HG02840 (cell line): ENCODE results near the gene KCTD14.
A peak's percentile ranks its signal among the peaks of the same experiment; 100 is the strongest.
"Not testable (repeated sequence)": the region's sequence is repeated elsewhere in the genome, so short reads cannot be mapped to it uniquely, and the experiment has no call there.

Source experiments
- ATAC-seq: cut with Tn5 transposase; IDR thresholded peaks from one replicate; pipeline ENCODE4 v1.9.1; 2021; ENCODE audit warnings: mild to moderate bottlenecking, moderate library complexity, moderate number of reproducible peaks; ENCODE audit not compliant: unreplicated experiment, low FRiP score

KCTD14 gene

DNA sequence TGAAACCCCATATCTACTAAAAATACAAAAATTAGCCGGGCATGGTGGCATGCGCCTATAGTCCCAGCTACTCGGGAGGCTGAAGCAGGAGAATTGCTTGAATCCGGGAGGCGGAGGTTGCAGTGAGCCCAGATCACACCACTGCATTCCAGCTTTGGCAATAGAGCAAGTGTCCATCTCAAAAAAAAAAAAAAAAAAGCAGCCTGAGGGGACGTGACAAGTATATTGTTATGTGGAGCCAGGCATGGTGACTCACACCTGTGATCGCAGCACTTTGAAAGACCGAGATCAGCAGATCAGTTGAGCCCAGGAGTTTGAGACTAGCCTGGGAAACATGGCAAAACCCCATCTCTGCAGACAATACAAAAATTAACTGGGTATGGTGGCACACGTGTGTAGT is 5.3 kb upstream of the KCTD14 start:
- not testable (repeated sequence) for ATAC-seq

DNA sequence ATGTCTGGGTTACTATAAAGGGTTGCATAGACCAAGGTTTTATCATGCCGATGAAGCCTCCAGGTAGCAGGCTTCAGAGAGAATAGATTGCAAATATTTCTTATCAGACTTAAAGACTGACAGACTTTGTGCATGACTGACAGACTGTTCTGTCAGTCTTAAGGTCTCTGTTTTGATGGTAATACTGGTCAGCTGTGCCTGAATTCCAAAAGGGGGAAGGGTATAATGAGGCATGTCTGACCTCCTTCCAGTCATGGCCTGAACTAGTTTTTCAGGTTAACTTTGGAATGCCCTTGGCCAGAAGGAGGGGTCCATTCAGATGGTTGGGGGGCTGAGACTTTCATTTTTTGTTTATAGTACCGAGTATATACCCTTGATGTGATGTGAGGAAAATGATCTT is 4.7 kb upstream of the KCTD14 start:
- ATAC-seq = no peak

DNA sequence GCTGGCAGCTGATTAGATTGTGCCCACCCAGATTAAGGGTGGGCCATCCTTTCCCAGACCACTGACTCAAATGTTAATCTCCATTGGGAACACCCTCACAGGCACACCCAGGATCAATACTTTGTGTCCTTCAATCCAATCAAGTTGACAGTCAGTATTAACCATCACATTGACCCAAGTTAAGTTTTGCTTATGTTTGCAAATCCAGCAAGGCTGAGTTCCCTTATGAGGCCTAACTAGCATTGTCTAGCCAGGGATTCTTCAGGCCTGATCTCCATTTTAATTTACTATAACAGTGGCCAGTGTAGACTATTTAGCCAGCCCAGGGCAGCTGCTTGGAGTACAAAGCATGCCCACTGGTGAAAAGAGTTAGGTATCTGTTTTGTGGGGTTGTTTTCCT is 2.3 kb upstream of the KCTD14 start:
- ATAC-seq = no peak

DNA sequence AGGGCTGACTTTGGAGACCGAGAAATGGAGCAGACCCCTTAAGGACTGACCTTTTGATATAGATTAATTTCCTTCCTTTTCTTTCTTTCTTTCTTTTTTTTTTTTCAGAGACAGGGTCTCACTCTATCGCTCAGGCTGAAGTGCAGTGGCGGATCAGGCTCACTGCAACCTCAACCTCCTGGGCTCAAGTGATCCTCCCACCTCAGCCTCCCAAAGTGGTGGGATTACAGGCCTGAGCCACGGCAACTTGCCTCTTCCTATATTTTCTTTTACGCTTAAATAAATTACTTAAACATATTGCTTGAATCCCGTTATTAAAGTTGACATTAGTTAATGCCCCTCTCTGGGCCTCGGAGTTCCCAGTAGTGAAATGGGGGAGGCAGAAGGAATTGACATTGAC is 350 bp upstream of the KCTD14 start:
- no peak for ATAC-seq

DNA sequence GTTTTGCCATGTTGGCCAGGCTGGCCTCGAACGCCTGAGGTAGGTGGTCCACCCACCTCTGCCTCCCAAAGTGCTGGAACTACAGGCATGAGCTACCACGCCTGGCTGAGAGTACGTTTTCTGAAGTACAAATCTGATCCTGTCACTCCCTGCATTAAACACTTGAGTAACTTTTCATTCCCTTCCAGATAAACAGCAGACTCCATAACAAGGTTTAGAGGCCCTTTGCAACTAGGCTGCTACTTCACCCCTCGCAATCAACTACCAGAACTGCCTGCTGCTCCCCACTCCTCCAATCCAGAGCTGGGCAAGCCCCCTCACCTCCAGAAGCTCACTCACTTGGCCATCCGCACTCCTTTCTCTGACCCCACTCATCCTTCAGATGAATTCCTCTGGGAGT is 1.5 kb downstream of the KCTD14 start:
- no peak for ATAC-seq

DNA sequence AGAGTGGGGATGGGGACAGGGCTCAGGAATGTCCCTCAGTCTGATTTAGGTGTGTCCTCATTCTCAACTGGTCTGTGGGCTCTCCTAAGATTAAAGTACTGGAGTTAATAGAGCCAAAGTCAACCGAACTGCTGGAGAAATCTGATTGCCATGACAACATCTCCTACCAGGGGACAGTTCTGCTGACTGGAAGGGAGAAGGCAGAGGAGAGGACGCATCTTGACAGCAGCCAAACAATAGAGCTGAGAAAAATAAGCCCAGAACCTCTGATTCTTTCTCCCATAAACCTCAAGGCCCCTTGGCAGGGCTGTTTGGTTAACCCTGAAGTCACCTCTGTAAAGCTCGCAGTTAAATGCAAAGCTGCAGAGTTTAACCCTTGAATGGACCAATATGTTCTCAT is 2.8 kb downstream of the KCTD14 start:
- no peak for ATAC-seq

DNA sequence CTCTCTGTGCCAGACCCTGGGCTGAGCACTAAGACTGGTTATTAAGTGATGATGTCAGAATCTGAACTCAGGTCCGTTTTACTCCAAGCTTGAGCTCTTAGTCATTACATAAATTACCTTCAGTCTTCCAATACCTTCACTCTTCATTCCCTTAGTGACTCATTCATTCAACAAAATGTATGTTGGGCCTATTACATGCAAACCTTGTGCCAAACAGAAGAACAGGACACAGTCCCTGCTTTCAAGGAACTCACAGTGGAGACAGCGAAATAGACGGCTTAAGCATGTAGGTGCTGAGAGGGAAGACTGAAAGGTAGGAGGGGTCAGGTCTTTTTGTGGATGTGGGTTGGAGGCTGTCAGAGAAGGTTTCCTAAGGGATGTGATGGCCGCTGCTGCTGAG is 3.3 kb downstream of the KCTD14 start:
- ATAC-seq = no peak

DNA sequence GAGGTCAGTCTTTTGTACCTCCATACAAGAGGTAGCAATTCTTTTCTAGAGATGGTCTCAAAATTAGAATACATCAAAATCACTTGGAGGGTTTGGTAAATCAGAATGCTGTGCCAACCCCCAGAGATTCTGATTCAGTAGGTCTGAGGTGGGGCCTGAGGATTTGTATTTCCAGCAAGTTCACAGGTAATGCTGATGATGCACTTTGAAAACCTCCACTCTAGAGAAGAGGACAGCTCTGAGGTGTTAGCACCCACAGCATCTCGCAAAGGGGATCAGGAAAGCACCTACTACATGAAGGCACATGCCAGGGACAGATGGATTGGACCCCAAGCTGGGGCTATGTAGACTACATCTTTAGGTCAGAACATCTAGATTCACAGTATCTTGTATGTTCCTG is 7.2 kb downstream of the KCTD14 start:
- no peak for ATAC-seq

DNA sequence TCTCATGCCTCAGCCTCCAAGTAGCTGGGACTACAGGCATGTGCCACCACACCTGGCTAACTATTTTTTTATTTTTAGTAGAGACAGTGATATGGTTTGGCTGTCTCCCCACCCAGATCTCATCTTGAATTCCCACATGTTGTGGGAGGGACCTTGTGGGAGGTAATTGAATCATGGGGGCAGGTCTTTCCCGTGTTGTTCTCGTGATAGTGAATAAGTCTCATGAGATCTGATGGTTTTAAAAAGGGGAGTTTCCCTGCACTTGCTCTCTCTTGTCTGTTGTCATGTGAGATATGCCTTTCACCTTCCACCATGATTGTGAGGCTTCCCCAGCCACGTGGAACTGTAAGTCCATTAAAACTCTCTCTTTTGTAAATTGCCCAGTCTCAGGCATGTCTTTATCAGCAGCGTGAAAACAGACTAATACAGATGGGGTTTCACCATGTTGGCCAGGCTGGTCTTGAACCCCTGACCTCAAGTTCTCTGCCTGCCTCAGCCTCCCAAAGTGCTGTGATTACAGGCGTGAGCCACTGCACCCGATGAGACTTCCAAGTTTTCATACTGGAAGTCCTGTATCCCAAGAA is 8.0 kb downstream of the KCTD14 start:
- ATAC-seq = not testable (repeated sequence)

DNA sequence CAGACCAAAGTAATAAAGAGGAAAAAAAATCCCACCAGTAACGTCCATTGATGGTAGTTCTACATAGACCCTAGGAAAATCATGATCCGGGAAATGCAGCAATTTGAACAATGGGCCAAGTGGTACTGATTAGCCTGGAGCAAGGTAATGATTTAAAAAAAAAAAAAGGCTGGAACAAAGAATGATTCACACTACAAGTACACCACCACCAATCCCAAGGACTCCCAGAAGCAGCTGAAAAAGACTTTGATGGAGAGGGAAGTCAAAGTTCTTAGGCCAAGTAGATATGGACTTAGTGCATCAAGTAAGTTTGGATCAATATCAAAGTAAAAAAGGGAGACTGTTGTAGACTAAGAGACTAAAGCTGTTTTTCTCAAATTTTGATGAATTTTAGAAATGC is 11.8 kb downstream of the KCTD14 start:
- ATAC-seq = no peak

DNA sequence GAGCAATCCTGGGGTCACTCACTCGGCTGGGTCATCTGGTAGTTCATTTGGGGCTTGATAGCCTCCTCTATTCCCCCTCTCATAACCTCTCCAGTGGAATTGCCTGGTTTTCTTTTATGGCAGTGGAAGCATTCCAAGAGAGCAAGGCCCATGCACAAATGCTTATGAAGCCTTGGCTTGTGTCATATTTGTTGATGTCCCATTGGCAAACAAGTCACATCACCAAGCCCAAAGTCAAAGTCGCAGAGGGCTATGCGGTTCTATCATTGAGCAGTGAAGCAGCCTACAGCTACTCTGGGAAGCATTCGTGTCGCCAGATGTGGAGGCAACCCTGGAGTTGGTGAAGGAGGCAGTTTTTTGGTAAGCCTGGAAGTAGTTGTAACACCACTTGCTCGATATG is 12.3 kb downstream of the KCTD14 start:
- ATAC-seq = no peak

DNA sequence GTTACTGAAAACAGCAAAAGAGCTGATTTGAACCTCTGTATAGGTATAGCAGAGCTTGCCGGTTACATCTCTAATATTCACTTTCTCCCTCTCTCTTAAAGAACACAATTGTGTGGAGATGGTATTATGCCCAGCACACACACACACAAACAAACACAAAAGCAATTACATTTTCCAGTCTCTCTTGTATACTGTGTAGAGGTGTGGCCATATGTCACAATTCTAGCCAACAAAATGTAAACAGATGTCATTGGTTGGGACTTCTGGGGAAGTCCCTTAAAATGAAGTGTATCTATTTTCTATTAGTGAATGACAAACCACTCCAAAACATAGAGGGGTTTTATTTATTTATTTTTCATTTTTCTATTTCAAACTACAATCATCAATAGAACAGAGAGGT is 12.8 kb downstream of the KCTD14 start:
- no peak for ATAC-seq

DNA sequence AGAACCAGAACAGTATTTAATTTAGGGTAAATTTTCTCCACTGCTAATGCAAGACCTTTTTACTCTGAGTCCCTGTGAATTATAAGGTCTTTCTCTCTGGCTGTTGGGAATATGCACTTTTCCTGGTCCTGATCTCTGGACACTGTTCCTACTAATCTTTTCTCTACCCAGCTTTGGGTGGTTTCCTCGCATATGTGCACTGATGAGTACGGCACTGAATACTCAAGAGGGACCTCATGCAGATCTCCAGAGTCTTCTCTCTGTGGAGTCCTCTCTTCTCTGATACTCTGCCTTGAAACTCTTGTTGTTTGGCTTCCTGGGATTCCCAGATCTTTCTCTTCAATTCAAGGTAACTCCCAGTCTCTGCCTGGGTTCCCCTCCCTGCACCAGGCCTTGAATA is 14.0 kb downstream of the KCTD14 start:
- ATAC-seq = no peak

DNA sequence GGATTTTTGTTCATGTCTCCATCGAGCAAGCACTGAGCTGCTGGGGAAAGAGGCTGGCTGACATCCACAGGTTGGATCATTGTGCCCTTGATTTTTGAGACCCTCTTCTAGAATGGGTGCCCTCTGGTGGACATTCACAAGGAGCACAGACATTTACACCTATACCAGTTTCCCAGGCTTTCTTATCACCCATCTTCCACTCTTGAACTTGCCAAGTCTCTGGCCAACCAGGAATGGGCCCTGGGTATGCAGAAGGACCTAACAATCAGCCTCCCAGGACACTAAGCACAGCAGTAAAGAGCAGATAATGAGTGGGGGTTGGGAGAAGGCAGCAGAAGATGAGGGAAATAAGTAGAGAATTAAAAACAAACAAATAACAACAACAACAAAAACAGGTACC is 22.9 kb downstream of the KCTD14 start:
- ATAC-seq = no peak

DNA sequence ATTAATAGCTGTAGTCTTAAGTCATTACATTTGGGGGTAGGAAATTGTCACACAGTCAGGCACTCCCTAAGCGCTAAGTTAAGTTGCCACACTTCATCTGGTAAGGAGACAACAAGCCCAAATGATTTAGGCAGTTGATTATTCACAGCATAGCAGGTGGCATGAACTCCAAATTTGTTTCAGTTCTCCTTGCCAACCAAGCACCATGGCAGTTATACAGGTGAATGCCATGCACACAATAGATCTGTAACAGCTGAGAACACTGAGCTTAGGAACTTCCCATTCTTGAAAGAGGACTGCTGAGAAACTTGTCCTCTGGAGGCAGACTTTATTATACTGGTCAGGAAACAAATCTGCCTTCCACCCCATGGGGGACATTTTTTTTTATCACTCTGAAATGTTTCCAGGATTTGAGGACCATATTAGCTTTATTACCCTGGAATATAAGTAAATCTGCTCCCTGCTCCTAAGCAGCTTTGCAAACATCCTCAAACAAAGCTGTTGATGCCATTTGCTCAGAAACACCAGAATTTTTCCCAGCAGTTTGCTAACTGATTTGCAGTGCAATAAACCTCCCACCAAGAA is 23.5 kb downstream of the KCTD14 start:
- ATAC-seq = no peak

DNA sequence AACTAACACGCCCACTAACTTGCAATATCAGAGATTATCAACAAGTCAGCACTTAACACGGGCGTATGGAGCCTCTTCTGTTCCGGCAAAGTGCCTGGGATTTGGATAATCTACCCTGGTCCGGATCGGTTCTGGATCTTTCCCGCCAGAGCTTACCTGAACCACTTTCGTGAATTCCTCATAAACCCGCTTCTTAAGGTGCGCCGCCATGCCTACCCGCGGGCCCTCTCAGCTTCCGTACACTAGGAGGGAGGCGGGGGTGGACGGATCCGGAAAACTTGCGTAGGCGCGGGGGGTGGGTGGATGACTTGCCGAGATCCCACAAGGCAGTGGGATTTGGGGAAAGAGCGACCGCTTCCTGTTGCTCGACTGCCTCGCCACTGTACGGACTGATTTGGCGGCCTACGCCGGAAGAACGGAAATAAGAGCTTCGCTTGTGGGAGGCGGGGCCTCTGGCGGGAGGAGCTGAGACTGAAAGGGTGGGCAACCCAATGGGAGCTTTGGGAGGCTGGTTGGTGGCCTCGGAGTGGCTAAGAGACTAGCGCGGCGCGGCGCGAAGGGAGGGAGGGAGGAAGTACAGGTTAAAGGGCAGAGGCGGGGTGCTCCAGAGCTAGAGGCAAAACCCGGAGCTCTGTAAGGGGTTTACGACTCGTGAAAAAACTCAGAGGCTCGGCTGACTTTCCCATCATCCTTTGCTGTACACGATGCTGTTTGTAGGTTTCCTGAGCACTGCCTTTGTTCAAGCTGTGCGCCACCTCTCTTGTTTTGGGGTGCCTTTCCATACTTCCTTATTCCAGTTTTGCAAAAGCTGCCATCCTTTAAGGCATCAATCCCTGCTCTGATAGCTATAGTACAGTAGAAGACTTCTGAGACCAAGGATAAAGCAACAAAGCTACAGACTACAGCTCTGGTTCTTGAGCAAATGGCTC is 28.4 kb downstream of the KCTD14 start, which contains the start of gene INTS4:
Gene INTS4, minus strand, starts transcription at position 235 of the 929 bp plus-strand sequence. Its CDS starts 25 bp downstream, at position 210.
- ATAC-seq = peak; percentile 99

DNA sequence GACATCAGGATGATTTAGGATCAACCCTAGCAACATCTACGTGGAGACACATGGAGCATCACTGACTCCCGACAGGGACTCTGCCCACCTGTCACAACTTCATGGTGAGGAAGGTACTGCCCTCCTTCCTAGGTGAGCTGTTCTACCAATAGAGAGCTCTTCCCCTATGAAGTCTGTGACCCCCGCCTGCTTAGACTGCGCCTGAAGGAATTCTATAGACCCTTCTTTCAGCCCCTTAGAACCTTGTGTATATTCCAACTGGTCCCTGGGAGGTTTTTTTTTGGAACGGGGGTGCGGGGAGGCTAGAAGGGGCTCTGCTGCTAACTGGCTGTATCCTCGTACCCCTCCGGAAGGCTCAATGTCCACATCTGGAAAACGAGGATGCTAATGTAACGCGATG is 29.2 kb downstream of the KCTD14 start:
- no peak for ATAC-seq

DNA sequence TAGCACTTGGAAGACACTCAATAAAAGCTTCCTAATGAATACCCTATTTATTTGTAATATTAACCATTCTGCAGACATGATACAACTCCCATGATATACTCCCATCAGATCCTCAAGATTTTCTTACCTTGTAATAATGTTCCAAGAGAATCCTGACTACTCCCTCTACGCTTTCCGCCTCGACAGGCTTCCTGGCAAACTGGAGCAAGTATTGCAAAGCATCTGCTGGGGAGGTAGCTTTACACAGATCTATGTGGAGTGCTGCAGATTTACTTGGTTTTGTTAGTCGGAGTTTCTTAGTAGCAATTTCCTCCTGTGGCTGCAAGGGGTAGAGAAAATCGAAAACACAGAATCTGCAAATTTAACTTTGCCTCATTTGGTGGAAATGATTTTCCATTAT is 32.1 kb downstream of the KCTD14 start:
- no peak for ATAC-seq

DNA sequence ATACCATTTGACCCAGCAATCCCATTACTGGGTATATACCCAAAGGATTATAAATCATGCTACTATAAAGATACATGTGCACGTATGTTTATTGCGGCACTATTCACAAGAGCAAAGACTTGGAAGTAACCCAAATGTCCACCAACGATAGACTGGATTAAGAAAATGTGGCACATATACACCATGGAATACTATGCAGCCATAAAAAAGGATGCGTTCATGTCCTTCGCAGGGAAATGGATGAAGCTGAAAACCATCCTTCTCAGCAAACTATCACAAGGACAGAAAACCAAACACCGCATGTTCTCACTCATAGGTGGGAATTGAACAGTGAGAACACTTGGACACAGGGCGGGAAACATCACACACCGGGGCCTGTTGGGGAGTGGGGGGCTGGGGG is 36.6 kb downstream of the KCTD14 start:
- not testable (repeated sequence) for ATAC-seq

DNA sequence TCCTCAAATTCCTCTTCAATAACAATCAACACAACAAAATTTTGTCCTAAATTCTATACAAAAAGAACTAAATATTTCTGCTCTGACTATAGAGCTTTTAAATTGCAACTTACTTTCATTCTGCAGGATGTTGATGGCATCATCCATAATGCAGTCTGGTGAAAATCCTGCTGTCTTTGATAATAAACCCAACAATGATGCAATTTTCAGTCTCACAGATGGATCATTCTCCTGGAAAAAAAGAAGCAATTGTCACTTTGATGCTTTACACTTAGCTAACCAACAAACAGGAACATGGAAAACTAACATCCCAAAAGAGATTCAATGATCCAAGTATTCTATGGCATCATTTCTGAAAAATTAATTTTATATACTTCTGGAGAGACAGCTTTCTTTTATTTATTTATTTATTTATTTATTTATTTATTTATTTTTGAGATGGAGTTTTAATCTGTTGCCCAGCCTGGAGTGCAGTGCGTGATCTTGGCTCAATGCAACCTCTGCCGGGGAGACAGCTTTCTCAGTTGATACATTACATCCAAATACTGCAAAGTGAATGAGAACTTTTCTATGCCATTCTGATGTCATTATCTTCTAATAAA is 41.6 kb downstream of the KCTD14 start:
- ATAC-seq = no peak

DNA sequence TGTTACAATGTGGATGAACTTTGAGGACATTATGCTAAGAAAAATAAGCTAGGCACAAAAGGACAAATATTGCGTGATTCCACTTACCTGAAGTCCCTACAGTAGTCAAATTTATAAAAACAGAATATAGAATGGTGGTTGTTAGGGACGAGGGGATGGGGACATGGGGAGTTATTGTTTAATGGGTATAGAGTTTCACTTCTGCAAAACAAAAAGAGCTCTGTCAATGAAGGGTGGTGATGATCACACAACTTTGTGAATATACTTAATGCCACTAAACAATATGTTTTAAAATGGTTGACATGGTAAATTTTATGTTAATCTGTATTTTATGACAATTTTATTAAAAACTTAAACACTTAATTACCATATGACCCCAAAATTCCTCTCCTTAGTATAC is 54.7 kb downstream of the KCTD14 start:
- ATAC-seq = no peak
